ENCODE results near the gene HIF3A.

The HIF3A gene

GRCh38 chr19:46294494-46294893, 2.3 kb upstream of the HIF3A start:
- ATAC-seq (ENCODE audit: insufficient read depth, low read depth) (no peak), DNase-seq (no peak)
- H3K36me3 ChIP-seq (ENCODE audit: insufficient read depth, low read length): no peaks in the 10 kb centered on the region
- H3K9ac ChIP-seq (ENCODE audit: low read depth, low read length): no peak overlapping the region
- H3K4me1 ChIP-seq (ENCODE audit: insufficient read depth, low read length): no peaks in the 10 kb centered on the region
- no peaks in the 10 kb centered on the region for H3K9me3 ChIP-seq (ENCODE audit: insufficient read depth, low read length, severe bottlenecking)
- H4K20me1 ChIP-seq (ENCODE audit: insufficient read depth, low read length): no peaks in the 10 kb centered on the region
- H2AFZ ChIP-seq (ENCODE audit: low read depth, low read length): no peak overlapping the region
- no peak overlapping the region for H3K4me3 ChIP-seq (ENCODE audit: low read depth in 1 of 2, low read length in 2 of 2)
- H3K27me3 ChIP-seq (ENCODE audit: insufficient read depth, low read length, poor library complexity): no peaks in the 10 kb centered on the region
- no peaks in the 10 kb centered on the region for H3K79me2 ChIP-seq (ENCODE audit: insufficient read depth, low read length)
- TF ChIP-seq CTCF (IDR thresholded peaks at IDR 0.05; ENCODE audit: borderline replicate concordance, extremely low read depth, low read length, poor library complexity, severe bottlenecking) (no peak), EZH2 (IDR thresholded peaks at IDR 0.05; ENCODE audit: borderline replicate concordance, low read depth, low read length, severe bottlenecking) (no peak)
- H3K27ac ChIP-seq (ENCODE audit: low read length): no peak overlapping the region
- no peak overlapping the region for H3K4me2 ChIP-seq (ENCODE audit: insufficient read depth, low read length)

GRCh38 chr19:46295401-46296201, 1.2 kb upstream of the HIF3A start:
- no peak overlapping the region for H3K4me2 ChIP-seq (ENCODE audit: insufficient read depth, low read length)
- H3K4me3 ChIP-seq (ENCODE audit: low read depth in 1 of 2, low read length in 2 of 2): no peak overlapping the region
- H3K27me3 ChIP-seq (ENCODE audit: insufficient read depth, low read length, poor library complexity): no peaks in the 10 kb centered on the region
- DNase-seq: no peak
- no peak for ATAC-seq (ENCODE audit: insufficient read depth, low read depth)
- TF ChIP-seq CTCF (IDR thresholded peaks at IDR 0.05; ENCODE audit: borderline replicate concordance, extremely low read depth, low read length, poor library complexity, severe bottlenecking): no peak
- no peak for TF ChIP-seq EZH2 (IDR thresholded peaks at IDR 0.05; ENCODE audit: borderline replicate concordance, low read depth, low read length, severe bottlenecking)
- H4K20me1 ChIP-seq (ENCODE audit: insufficient read depth, low read length): no peaks in the 10 kb centered on the region
- no peaks in the 10 kb centered on the region for H3K9me3 ChIP-seq (ENCODE audit: insufficient read depth, low read length, severe bottlenecking)
- H3K4me1 ChIP-seq (ENCODE audit: insufficient read depth, low read length): no peaks in the 10 kb centered on the region
- no peak overlapping the region for H3K9ac ChIP-seq (ENCODE audit: low read depth, low read length)
- H3K36me3 ChIP-seq (ENCODE audit: insufficient read depth, low read length): no peaks in the 10 kb centered on the region
- H3K27ac ChIP-seq (ENCODE audit: low read length): no peak overlapping the region
- no peak overlapping the region for H2AFZ ChIP-seq (ENCODE audit: low read depth, low read length)
- no peaks in the 10 kb centered on the region for H3K79me2 ChIP-seq (ENCODE audit: insufficient read depth, low read length)

DNA sequence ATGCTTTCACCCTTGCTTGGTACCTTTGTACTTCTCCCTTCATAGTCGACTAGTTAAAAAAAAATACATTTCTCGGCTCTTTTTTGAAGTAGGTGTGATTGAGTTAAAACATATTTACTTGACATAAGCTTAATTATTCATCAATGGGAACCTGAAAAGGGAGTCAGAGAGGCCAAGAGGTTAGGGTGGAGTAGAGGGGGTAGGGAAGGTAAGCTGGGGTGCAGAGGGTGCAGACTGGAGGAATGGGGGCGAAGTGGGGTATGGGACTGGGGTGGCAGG, 701 bp upstream of the HIF3A start:
- H3K27me3 ChIP-seq (ENCODE audit: insufficient read depth, low read length, poor library complexity): no peaks in the 10 kb centered on the region
- no peaks in the 10 kb centered on the region for H3K4me1 ChIP-seq (ENCODE audit: insufficient read depth, low read length)
- H3K4me2 ChIP-seq (ENCODE audit: insufficient read depth, low read length): no peak overlapping the region
- TF ChIP-seq CTCF (IDR thresholded peaks at IDR 0.05; ENCODE audit: borderline replicate concordance, extremely low read depth, low read length, poor library complexity, severe bottlenecking) (no peak), EZH2 (IDR thresholded peaks at IDR 0.05; ENCODE audit: borderline replicate concordance, low read depth, low read length, severe bottlenecking) (no peak)
- ATAC-seq (ENCODE audit: insufficient read depth, low read depth) (no peak), DNase-seq (no peak)
- H3K9me3 ChIP-seq (ENCODE audit: insufficient read depth, low read length, severe bottlenecking): no peaks in the 10 kb centered on the region
- no peak overlapping the region for H2AFZ ChIP-seq (ENCODE audit: low read depth, low read length)
- no peak overlapping the region for H3K27ac ChIP-seq (ENCODE audit: low read length)
- H3K9ac ChIP-seq (ENCODE audit: low read depth, low read length): no peak overlapping the region
- H4K20me1 ChIP-seq (ENCODE audit: insufficient read depth, low read length): no peaks in the 10 kb centered on the region
- no peaks in the 10 kb centered on the region for H3K36me3 ChIP-seq (ENCODE audit: insufficient read depth, low read length)
- no peaks in the 10 kb centered on the region for H3K79me2 ChIP-seq (ENCODE audit: insufficient read depth, low read length)
- no peak overlapping the region for H3K4me3 ChIP-seq (ENCODE audit: low read depth in 1 of 2, low read length in 2 of 2)

Data from DND-41 (cell line).